ENCODE data around the gene ANKH.

The ANKH gene

DNA sequence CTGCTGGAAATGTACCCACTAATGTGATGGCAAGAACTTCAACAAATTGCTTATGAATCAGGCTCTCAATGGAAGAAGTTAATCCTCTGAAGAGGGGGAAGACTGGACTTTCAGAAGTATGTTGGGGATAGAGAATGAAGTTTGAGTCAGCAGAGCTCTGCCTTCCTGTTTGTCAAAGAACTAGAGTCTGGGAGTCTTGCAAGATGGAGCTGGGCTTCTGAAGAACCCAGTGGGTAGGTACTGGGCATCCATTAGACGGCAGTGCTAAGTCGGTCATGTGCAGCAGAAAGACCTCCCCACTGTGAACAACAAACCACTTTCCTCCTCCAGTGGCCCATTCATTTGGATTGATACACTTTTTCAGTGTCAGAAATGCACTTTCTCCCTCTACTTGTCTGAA, 172.4 kb downstream of the ANKH start:
- no peak overlapping the region for H3K4me3 ChIP-seq (ENCODE audit: control insufficient read depth, low read depth, low read length)
- TF ChIP-seq, protein P1, sequence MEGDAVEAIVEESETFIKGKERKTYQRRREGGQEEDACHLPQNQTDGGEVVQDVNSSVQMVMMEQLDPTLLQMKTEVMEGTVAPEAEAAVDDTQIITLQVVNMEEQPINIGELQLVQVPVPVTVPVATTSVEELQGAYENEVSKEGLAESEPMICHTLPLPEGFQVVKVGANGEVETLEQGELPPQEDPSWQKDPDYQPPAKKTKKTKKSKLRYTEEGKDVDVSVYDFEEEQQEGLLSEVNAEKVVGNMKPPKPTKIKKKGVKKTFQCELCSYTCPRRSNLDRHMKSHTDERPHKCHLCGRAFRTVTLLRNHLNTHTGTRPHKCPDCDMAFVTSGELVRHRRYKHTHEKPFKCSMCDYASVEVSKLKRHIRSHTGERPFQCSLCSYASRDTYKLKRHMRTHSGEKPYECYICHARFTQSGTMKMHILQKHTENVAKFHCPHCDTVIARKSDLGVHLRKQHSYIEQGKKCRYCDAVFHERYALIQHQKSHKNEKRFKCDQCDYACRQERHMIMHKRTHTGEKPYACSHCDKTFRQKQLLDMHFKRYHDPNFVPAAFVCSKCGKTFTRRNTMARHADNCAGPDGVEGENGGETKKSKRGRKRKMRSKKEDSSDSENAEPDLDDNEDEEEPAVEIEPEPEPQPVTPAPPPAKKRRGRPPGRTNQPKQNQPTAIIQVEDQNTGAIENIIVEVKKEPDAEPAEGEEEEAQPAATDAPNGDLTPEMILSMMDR (IDR thresholded peaks at IDR 0.05; ENCODE audit: control insufficient read depth, insufficient read depth, low read depth, low read length, missing control alignments) = no peak
- DNase-seq (ENCODE audit: low read depth) = no peak

DNA sequence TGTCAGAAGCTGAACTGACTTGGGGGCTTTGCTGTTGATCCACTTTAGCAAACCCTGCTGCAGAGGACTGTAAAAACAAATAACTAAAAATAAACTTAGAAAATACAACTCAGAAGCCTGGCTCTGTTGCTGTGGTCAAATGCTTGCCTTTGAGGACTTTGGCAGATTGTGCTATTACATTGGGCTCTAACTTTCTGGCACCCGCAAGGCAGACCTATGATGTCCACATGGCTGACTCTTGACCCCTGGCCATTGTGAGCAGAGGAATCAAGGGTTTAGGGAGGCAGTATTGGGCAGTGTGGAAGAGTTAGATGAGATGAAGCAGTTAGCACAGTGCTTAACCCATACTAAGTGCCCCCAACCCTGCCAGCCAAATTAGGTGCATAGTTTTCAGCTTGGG, 173.1 kb downstream of the ANKH start:
- DNase-seq (ENCODE audit: low read depth) = no peak
- TF ChIP-seq, protein P1 (IDR thresholded peaks at IDR 0.05; ENCODE audit: control insufficient read depth, insufficient read depth, low read depth, low read length, missing control alignments) = no peak
- no peak overlapping the region for H3K4me3 ChIP-seq (ENCODE audit: control insufficient read depth, low read depth, low read length)

DNA sequence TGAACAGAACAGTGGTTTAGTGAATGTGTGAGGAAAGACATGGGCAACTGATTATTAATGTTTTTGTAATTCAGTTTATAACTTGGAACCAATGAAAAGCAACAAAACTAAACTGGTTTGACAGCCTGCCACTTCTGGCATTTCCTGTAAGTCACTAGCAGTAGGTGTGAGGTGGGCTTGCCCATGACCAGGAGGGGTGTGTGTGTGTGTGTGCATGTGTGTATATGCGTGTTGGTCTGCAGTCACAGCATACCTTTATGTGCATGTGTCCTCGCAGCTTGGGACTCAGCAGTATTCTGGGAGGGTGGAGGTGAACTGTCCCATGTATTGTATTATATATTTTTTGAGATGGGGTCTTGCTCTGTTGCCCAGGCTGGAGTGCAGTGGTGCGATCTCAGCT, 174.7 kb downstream of the ANKH start:
- no peak for DNase-seq (ENCODE audit: low read depth)
- TF ChIP-seq, protein P1 (IDR thresholded peaks at IDR 0.05; ENCODE audit: control insufficient read depth, insufficient read depth, low read depth, low read length, missing control alignments) = no peak
- no peak overlapping the region for H3K4me3 ChIP-seq (ENCODE audit: control insufficient read depth, low read depth, low read length)

DNA sequence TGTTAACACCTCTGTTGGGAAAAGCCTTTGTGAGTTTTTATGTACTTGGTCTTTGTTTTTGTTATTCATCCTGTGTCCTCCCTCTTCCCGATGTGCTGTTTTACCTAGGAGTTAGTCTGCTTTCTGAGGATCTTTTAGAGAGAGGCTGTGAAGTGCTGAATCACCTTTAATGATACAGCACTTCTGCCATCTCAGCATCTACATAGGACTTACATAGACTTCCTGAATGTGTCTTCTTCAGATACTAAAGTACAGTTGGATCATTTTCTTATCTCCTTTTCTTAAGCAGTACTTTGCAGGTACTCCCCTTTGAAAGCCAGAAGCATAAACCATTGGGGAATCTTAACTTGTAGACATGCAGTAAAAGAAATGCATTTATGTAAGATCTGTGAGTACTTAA, 175.5 kb downstream of the ANKH start:
- DNase-seq (ENCODE audit: low read depth) = no peak
- TF ChIP-seq, protein P1 (IDR thresholded peaks at IDR 0.05; ENCODE audit: control insufficient read depth, insufficient read depth, low read depth, low read length, missing control alignments) = no peak
- no peak overlapping the region for H3K4me3 ChIP-seq (ENCODE audit: control insufficient read depth, low read depth, low read length)

DNA sequence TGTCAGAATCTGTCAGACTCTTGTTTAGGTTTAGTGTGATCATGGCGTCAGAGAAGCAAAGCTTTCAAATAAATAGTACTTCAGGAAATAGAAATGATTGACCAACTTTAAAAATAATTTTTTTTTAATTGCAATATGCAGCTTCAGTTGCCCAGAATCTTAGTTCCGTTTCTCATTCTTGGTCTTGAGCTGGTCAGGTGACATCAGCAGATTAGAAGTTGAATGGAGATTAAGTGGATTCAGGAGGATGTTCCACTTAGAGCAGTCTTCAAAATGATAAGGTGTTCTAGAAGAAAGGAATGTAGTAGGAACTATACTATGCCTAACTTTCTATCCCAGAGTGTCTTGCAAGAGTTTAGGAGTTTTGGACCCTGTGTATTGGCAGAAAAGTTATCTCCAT, 176.4 kb downstream of the ANKH start:
- no peak for DNase-seq (ENCODE audit: low read depth)
- TF ChIP-seq, protein P1 (IDR thresholded peaks at IDR 0.05; ENCODE audit: control insufficient read depth, insufficient read depth, low read depth, low read length, missing control alignments) = no peak

DNA sequence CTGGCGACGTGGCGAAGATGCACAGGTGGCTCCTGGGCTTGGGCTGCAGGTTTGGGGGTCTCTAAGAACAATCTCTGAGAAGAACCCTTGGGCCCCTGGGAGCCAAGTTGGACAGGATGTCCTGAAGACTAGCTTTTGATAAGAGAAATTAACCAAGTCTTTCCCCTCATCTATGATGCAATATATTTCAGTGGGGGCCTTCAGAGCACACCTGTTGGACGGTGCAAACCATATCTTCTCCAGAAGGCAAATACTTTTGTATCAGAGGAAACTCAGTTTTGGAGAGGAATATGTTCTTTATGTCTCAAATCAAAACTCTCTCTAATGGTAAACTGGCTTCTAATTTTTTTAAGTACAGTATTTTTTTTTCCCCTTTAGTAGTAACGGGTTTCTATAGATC, 178.5 kb downstream of the ANKH start:
- DNase-seq (ENCODE audit: low read depth) = no peak
- H3K4me3 ChIP-seq (ENCODE audit: control insufficient read depth, low read depth, low read length) = no peak overlapping the region
- TF ChIP-seq, protein P1 (IDR thresholded peaks at IDR 0.05; ENCODE audit: control insufficient read depth, insufficient read depth, low read depth, low read length, missing control alignments) = no peak

More for the DNA sequence above, 176.4 kb downstream of the ANKH start:
- no peak overlapping the region for H3K4me3 ChIP-seq (ENCODE audit: control insufficient read depth, low read depth, low read length)
